H1 (cell line): Measurements from ENCODE around the gene ABLIM1. TPM values are rescaled to one million over a fixed set of nuclear protein-coding genes. Genes with fewer than 3 reads are reported as not detected.

Experiments
- CTCF ChIA-PET: fragments of 300-600 bp; sonication (Branson Sonifier 250); formaldehyde crosslinking; loops from one replicate; lab custom pipeline; 2021; ENCODE audit not compliant: partially characterized antibody; lab: Charles Lee
- POLR2A ChIA-PET: fragments of 300-600 bp; sonication (Branson Sonifier 250); formaldehyde crosslinking; loops from one replicate; lab custom pipeline; 2021; ENCODE audit warnings: inconsistent platforms; ENCODE audit not compliant: partially characterized antibody; lab: Charles Lee
- DNase-seq, 2 experiments: peaks; one replicate each; pipeline versions ENCODE4 v3.0.0 to v3.0.0-alpha.2; 2010 to 2022; ENCODE audit warnings: low spot score in 2 of 2, low read depth in 1 of 2, mixed read lengths in 1 of 2
- FAIRE-seq: peaks from 2 replicates; lab custom pipeline; 2011; peaks lifted over from hg19 to GRCh38; lab: Jason Lieb, UNC
- H2AFZ ChIP-seq: 2 replicates; pipeline ENCODE4 v1.8.1; 2012; ENCODE audit warnings: low read length, inconsistent platforms
- H2AK5ac ChIP-seq: 2 replicates; pipeline ENCODE4 v1.6.1; 2013; ENCODE audit warnings: low read depth, low read length
- H2BK120ac ChIP-seq: replicated peaks from 2 replicates; pipeline ENCODE3; 2013; ENCODE audit warnings: low read depth, low read length, inconsistent platforms
- H2BK12ac ChIP-seq: 2 replicates; pipeline ENCODE4 v1.6.1; 2013; ENCODE audit warnings: low read depth, low read length
- H2BK15ac ChIP-seq: 2 replicates; pipeline ENCODE4 v1.6.1; 2013; ENCODE audit warnings: low read length
- H2BK20ac ChIP-seq: 2 replicates; pipeline ENCODE4 v1.6.1; 2013; ENCODE audit warnings: low read length
- H2BK5ac ChIP-seq: 2 replicates; pipeline ENCODE4 v1.6.1; 2013; ENCODE audit warnings: low read depth, low read length
- H3K14ac ChIP-seq: 2 replicates; pipeline ENCODE4 v1.6.1; 2013; ENCODE audit warnings: inconsistent platforms; ENCODE audit not compliant: insufficient read length
- H3K18ac ChIP-seq: 2 replicates; pipeline ENCODE4 v1.6.1; 2013; ENCODE audit warnings: low read length; ENCODE audit errors: extremely low read depth
- H3K23ac ChIP-seq: 2 replicates; pipeline ENCODE4 v1.6.1; 2013; ENCODE audit warnings: inconsistent platforms; ENCODE audit not compliant: insufficient read length
- H3K23me2 ChIP-seq: 2 replicates; pipeline ENCODE4 v1.6.1; 2013; ENCODE audit warnings: low read depth, low read length
- H3K27ac ChIP-seq: 2 replicates; pipeline ENCODE4 v1.6.1; 2011; ENCODE audit warnings: low read depth, low read length, inconsistent platforms
- H3K27me3 ChIP-seq, 4 experiments: replicated peaks in 1 of 4; 1 replicate in 1 of 4; 2 replicates in 3 of 4; pipeline versions ENCODE4 v1.6.1 to v1.8.1; 2011 to 2013; ENCODE audit warnings: low read length in 3 of 4, mild to moderate bottlenecking in 3 of 4, inconsistent platforms in 2 of 4, mixed read lengths in 2 of 4, moderate library complexity in 1 of 4; ENCODE audit not compliant: control insufficient read depth in 3 of 4, insufficient read depth in 3 of 4; ENCODE audit errors: extremely low read depth in 1 of 4
- H3K36me3 ChIP-seq, 4 experiments: 2 replicates each; pipeline versions ENCODE4 v1.6.1 to v1.8.1; 2011 to 2013; ENCODE audit warnings: mild to moderate bottlenecking in 4 of 4, low read length in 3 of 4, moderate library complexity in 2 of 4, control low read depth in 1 of 4, inconsistent platforms in 1 of 4; ENCODE audit not compliant: insufficient read depth in 4 of 4, control insufficient read depth in 2 of 4
- H3K4ac ChIP-seq: replicated peaks from 2 replicates; pipeline ENCODE3; 2013; ENCODE audit warnings: low read length, low read depth, mixed read lengths, inconsistent platforms; ENCODE audit not compliant: insufficient read length
- H3K4me1 ChIP-seq, 4 experiments: replicated peaks in 1 of 4; 1 replicate in 1 of 4; 2 replicates in 3 of 4; pipeline versions ENCODE4 v1.6.1 to v1.8.1; 2011 to 2013; ENCODE audit warnings: low read length in 3 of 4, inconsistent platforms in 2 of 4, mixed read lengths in 1 of 4; ENCODE audit not compliant: insufficient read depth in 4 of 4, control insufficient read depth in 3 of 4
- H3K4me2 ChIP-seq, 2 experiments: 2 replicates each; pipeline versions ENCODE4 v1.6.1 to v1.8.1; 2011 to 2013; ENCODE audit warnings: low read depth in 2 of 2, low read length in 2 of 2, control low read depth in 1 of 2, inconsistent platforms in 1 of 2, mild to moderate bottlenecking in 1 of 2; ENCODE audit not compliant: insufficient read depth in 1 of 2
- H3K4me3 ChIP-seq, 4 experiments: fragments of 200-600, 300-600 bp in 1 of 4; sonication (generic), shearing (Covaris generic), sonication (Bioruptor Twin) in 1 of 4; 2 replicates each; pipeline versions ENCODE4 v1.5.1 to v1.8.1; 2011 to 2016; ENCODE audit warnings: low read length in 4 of 4, low read depth in 3 of 4, control low read depth in 2 of 4, inconsistent platforms in 2 of 4, mild to moderate bottlenecking in 2 of 4, mixed read lengths in 1 of 4, moderate library complexity in 1 of 4; ENCODE audit not compliant: insufficient read depth in 2 of 4; ENCODE audit errors: extremely low read depth in 1 of 4
- H3K56ac ChIP-seq: replicated peaks from 2 replicates; pipeline ENCODE3; 2013; ENCODE audit warnings: low read depth, mild to moderate bottlenecking, mixed read lengths, low read length, inconsistent platforms; ENCODE audit not compliant: insufficient read length
- H3K79me1 ChIP-seq: 2 replicates; pipeline ENCODE4 v1.6.1; 2013; ENCODE audit warnings: low read depth, low read length, control low read depth
- H3K79me2 ChIP-seq, 2 experiments: 2 replicates each; pipeline versions ENCODE4 v1.6.1 to v1.8.1; 2012 to 2013; ENCODE audit warnings: low read length in 2 of 2, mild to moderate bottlenecking in 2 of 2, inconsistent platforms in 1 of 2; ENCODE audit not compliant: insufficient read depth in 2 of 2, control insufficient read depth in 1 of 2
- H3K9ac ChIP-seq, 4 experiments: replicated peaks in 1 of 4; 1 replicate in 1 of 4; 2 replicates in 3 of 4; pipeline versions ENCODE4 v1.6.1 to v1.8.1; 2011 to 2013; ENCODE audit warnings: low read depth in 3 of 4, low read length in 3 of 4, control low read depth in 2 of 4, mild to moderate bottlenecking in 2 of 4, moderate library complexity in 2 of 4, inconsistent platforms in 1 of 4; ENCODE audit errors: extremely low read depth in 1 of 4
- H3K9me3 ChIP-seq, 2 experiments: 2 replicates each; pipeline versions ENCODE4 v1.6.1 to v1.8.1; 2012 to 2013; ENCODE audit warnings: mild to moderate bottlenecking in 2 of 2, moderate library complexity in 2 of 2, control low read depth in 1 of 2, inconsistent platforms in 1 of 2, low read depth in 1 of 2, low read length in 1 of 2, mixed read lengths in 1 of 2; ENCODE audit not compliant: insufficient read depth in 2 of 2
- H4K20me1 ChIP-seq, 2 experiments: replicated peaks in 1 of 2; 2 replicates each; pipeline versions ENCODE3 to v1.8.1; 2011 to 2013; ENCODE audit warnings: inconsistent platforms in 2 of 2, low read length in 2 of 2, mild to moderate bottlenecking in 1 of 2; ENCODE audit not compliant: insufficient read depth in 2 of 2, control insufficient read depth in 1 of 2
- H4K5ac ChIP-seq: 2 replicates; pipeline ENCODE4 v1.6.1; 2013; ENCODE audit warnings: low read length, low read depth, mixed read lengths, inconsistent platforms; ENCODE audit not compliant: insufficient read length
- H4K8ac ChIP-seq: 2 replicates; pipeline ENCODE4 v1.8.0; 2013; ENCODE audit warnings: mild to moderate bottlenecking, moderate library complexity, low read length, inconsistent platforms; ENCODE audit not compliant: insufficient read depth; ENCODE audit errors: extremely low read depth
- H4K91ac ChIP-seq: replicated peaks from 2 replicates; pipeline ENCODE3; 2013; ENCODE audit warnings: low read length, mixed read lengths, inconsistent platforms; ENCODE audit not compliant: insufficient read length
- ATF2 ChIP-seq: IDR thresholded peaks from 2 replicates; pipeline ENCODE4 v1.6.1; 2012; ENCODE audit warnings: low read length, inconsistent platforms
- CHD2 ChIP-seq: IDR thresholded peaks from 2 replicates; pipeline ENCODE4 v1.6.1; 2012; ENCODE audit warnings: low read length, improper control_type of control experiment
- CREB1 ChIP-seq: IDR thresholded peaks from 2 replicates; pipeline ENCODE4 v1.6.1; 2012; ENCODE audit warnings: inconsistent platforms
- E2F6 ChIP-seq: IDR thresholded peaks from 2 replicates; pipeline ENCODE4 v1.6.1; 2012; ENCODE audit warnings: inconsistent platforms
- EGR1 ChIP-seq: IDR thresholded peaks from 2 replicates; pipeline ENCODE4 v1.6.1; 2011; ENCODE audit warnings: low read depth, low read length, borderline replicate concordance
- EZH2 ChIP-seq: fragments of 200-600 bp; sonication (generic); IDR thresholded peaks from 2 replicates; pipeline ENCODE4 v1.7.1; 2012; ENCODE audit warnings: low read depth, mild to moderate bottlenecking, moderate library complexity, low read length, inconsistent platforms; ENCODE audit not compliant: severe bottlenecking
- FOSL1 ChIP-seq: IDR thresholded peaks from 2 replicates; pipeline ENCODE4 v1.6.1; 2011; ENCODE audit warnings: mild to moderate bottlenecking, low read depth, low read length, moderate library complexity; ENCODE audit not compliant: insufficient read depth
- POLR2A ChIP-seq, 2 experiments: IDR thresholded peaks; 1 replicate in 1 of 2; 2 replicates in 1 of 2; pipeline ENCODE4 v1.6.1; 2011; ENCODE audit warnings: low read depth in 2 of 2, low read length in 2 of 2, mild to moderate bottlenecking in 2 of 2; ENCODE audit errors: control extremely low read depth in 1 of 2
- POU5F1 ChIP-seq: IDR thresholded peaks from 2 replicates; pipeline ENCODE4 v1.6.1; 2011; ENCODE audit warnings: low read depth, mild to moderate bottlenecking, low read length, moderate library complexity
- RXRA ChIP-seq: IDR thresholded peaks from 2 replicates; pipeline ENCODE4 v1.6.1; 2011; ENCODE audit warnings: low read depth, mild to moderate bottlenecking, low read length, moderate library complexity; ENCODE audit not compliant: insufficient read depth
- TCF12 ChIP-seq: IDR thresholded peaks from 2 replicates; pipeline ENCODE4 v1.6.1; 2011; ENCODE audit warnings: low read depth, mild to moderate bottlenecking, low read length
- TEAD4 ChIP-seq: IDR thresholded peaks from 2 replicates; pipeline ENCODE4 v1.6.1; 2012; ENCODE audit warnings: low read depth, low read length, inconsistent platforms, mixed read lengths
- WGBS, 2 experiments: shearing (Covaris generic) in 1 of 2; methylation state at CpG; one replicate each; pipeline versions ENCODE4 v1.1.6 to v1.1.7; 2013 to 2015; ENCODE audit warnings: low lambda C conversion rate in 2 of 2, mixed read lengths in 2 of 2, inconsistent platforms in 1 of 2, low coverage in 1 of 2, missing lambda C conversion rate in 1 of 2; ENCODE audit not compliant: insufficient replicate concordance in 2 of 2, insufficient coverage in 1 of 2, insufficient read length in 1 of 2; ENCODE audit errors: extremely low coverage in 1 of 2, missing lambda C conversion rate in 1 of 2; 5-methylcytosine and 5-hydroxymethylcytosine counted together
- polyA plus RNA-seq, 7 experiments: library from polyadenylated mRNA; depleted of rRNA in 3 of 7; stranded (reverse) in 5 of 7; unstranded in 2 of 7; fragments of >200 nt in 5 of 7; fragments of 200-250 nt in 2 of 7; gene quantifications; 1 replicate in 5 of 7; 2 replicates in 1 of 7; 4 replicates in 1 of 7; pipeline versions ENCODE4 v1.2.1 to v1.2.3, GENCODE V29; 2011 to 2013; ENCODE audit warnings: missing spikeins in 2 of 7, mixed read lengths in 2 of 7
- total RNA-seq: library from RNA; stranded (reverse); fragmentation: NEBNext Ultra II Directional; extraction: Animal tissue kit (Norgen Biotek cat#: 25700); gene quantifications from 2 replicates; pipeline ENCODE4 v1.2.1, GENCODE V29; 2021

The ABLIM1 gene
- total and polyA plus RNA-seq, 2 of the 8 experiments (the other 6 are each of a cell fraction or from before 2014, with no cell fraction given): 51.2 to 51.7 TPM

- WGBS, 2 experiments: 93% methylated on average over 9 of the region's 9 CpGs; no CpG with 5 or more reads in 1 of the 2 experiments
- H3K23me2 ChIP-seq: no peaks in the 10 kb centered on the region
- no peaks in the 10 kb centered on the region for H4K20me1 ChIP-seq
- CTCF ChIA-PET: interaction anchor here (0.8 kb wide), 1 partner anchor 33 kb away, joined by 3 read pairs; no protein-coding TSS in a partner anchor
- H3K36me3 ChIP-seq: no peaks in the 10 kb centered on the region
- no peak overlapping the region for H2BK120ac ChIP-seq
- H2AK5ac ChIP-seq: no peak overlapping the region
- POLR2A ChIA-PET: no interaction called here
- no peak overlapping the region for H3K4me2 ChIP-seq
- H2BK20ac ChIP-seq: no peak overlapping the region
- no peak overlapping the region for H4K91ac ChIP-seq
- no peak for DNase-seq
- no peak overlapping the region for H2BK5ac ChIP-seq
- H3K79me1 ChIP-seq: no peaks in the 10 kb centered on the region
- H3K79me2 ChIP-seq: no peaks in the 10 kb centered on the region
- H4K5ac ChIP-seq: no peak overlapping the region
- no peak overlapping the region for H3K9ac ChIP-seq
- H2BK15ac ChIP-seq: no peak overlapping the region
- no peak overlapping the region for H3K4ac ChIP-seq
- H3K4me3 ChIP-seq: no peak overlapping the region
- H3K4me1 ChIP-seq: no peaks in the 10 kb centered on the region; a peak in 1 of 7 replicates
- H3K18ac ChIP-seq: no peak overlapping the region
- no peaks in the 10 kb centered on the region for H3K9me3 ChIP-seq
- H3K23ac ChIP-seq: no peak overlapping the region
- peak overlapping the region; percentile 6; the same call in 1 of the 2 replicates for H4K8ac ChIP-seq
- H2AFZ ChIP-seq: no peak overlapping the region
- FAIRE-seq: no peak
- H3K14ac ChIP-seq: no peak overlapping the region
- no peak overlapping the region for H3K27ac ChIP-seq
- no peak overlapping the region for H2BK12ac ChIP-seq
- no peak overlapping the region for H3K56ac ChIP-seq
- H3K27me3 ChIP-seq: no peaks in the 10 kb centered on the region
- TF ChIP-seq POU5F1 (no peak), RXRA (no peak), TEAD4 (no peak), ATF2 (no peak), TCF12 (no peak), FOSL1 (no peak), E2F6 (no peak), CHD2 (no peak), EGR1 (no peak), CREB1 (no peak), EZH2 (no peak), POLR2A (IDR thresholded peaks at IDR 0.05; ENCODE audit: control extremely low read depth in 1 of 2, low read depth in 2 of 2, low read length in 2 of 2) (no peak)
Observed at GRCh38 chr10:114683593-114683992, 25.5 kb upstream of the ABLIM1 start.
